DOHH2 (cell line): ENCODE results near the gene ZBTB24.

ENCODE experiments used
- H3F3A ChIP-seq: fragments of 200-600 bp; sonication (generic), shearing (Covaris generic); 2 replicates; pipeline ENCODE4 v1.6.0; 2016; ENCODE audit warnings: antibody characterized with exemption, mild to moderate bottlenecking; ENCODE audit not compliant: control insufficient read depth, insufficient read depth
- H3K27ac ChIP-seq: fragments of 200-600 bp; sonication (generic); 2 replicates; pipeline ENCODE4 v1.5.1; 2014; ENCODE audit warnings: low read depth, mild to moderate bottlenecking, low read length, moderate library complexity
- H3K27me3 ChIP-seq: fragments of 200-600 bp; sonication (generic); 2 replicates; pipeline ENCODE4 v1.6.1; 2014; ENCODE audit warnings: mild to moderate bottlenecking, low read length, mixed read lengths; ENCODE audit not compliant: control insufficient read depth
- H3K36me3 ChIP-seq: fragments of 200-600 bp; sonication (generic); 2 replicates; pipeline ENCODE4 v1.6.1; 2014; ENCODE audit warnings: mild to moderate bottlenecking, low read length, moderate library complexity, mixed read lengths; ENCODE audit not compliant: control insufficient read depth
- H3K4me1 ChIP-seq: fragments of 200-600 bp; sonication (generic); 2 replicates; pipeline ENCODE4 v1.6.1; 2014; ENCODE audit warnings: mild to moderate bottlenecking, low read length, mixed read lengths; ENCODE audit not compliant: control insufficient read depth
- H3K4me2 ChIP-seq: fragments of 200-600 bp; sonication (generic); 2 replicates; pipeline ENCODE4 v1.6.0; 2014; ENCODE audit warnings: mild to moderate bottlenecking, low read length, moderate library complexity
- H3K4me3 ChIP-seq: fragments of 200-600 bp; sonication (generic); 2 replicates; pipeline ENCODE4 v1.5.1; 2014; ENCODE audit warnings: mild to moderate bottlenecking, low read length, mixed read lengths
- H3K79me2 ChIP-seq: fragments of 200-600 bp; sonication (generic); 2 replicates; pipeline ENCODE4 v1.6.1; 2014; ENCODE audit warnings: mild to moderate bottlenecking, low read length, mixed read lengths; ENCODE audit not compliant: control insufficient read depth
- H3K9me2 ChIP-seq: fragments of 200-600 bp; sonication (generic); replicated peaks from 2 replicates; pipeline ENCODE4 v1.6.1; 2014; ENCODE audit warnings: mild to moderate bottlenecking, low read length, mixed read lengths; ENCODE audit not compliant: control insufficient read depth
- H3K9me3 ChIP-seq: fragments of 200-600 bp; sonication (generic); 2 replicates; pipeline ENCODE4 v1.6.1; 2014; ENCODE audit warnings: antibody characterized with exemption, low read length, mixed read lengths; ENCODE audit not compliant: control insufficient read depth, insufficient read depth
- H4K20me1 ChIP-seq: fragments of 200-600 bp; sonication (generic); 2 replicates; pipeline ENCODE4 v1.6.0; 2014; ENCODE audit warnings: low read depth, mild to moderate bottlenecking, antibody characterized with exemption, low read length, moderate library complexity; ENCODE audit not compliant: control insufficient read depth, insufficient read depth
- CTCF ChIP-seq: fragments of 200-600 bp; sonication (generic); IDR thresholded peaks from one replicate; pipeline ENCODE4 v1.5.1; 2014; ENCODE audit warnings: antibody characterized with exemption, mild to moderate bottlenecking, low read depth, low read length; ENCODE audit not compliant: poor library complexity, severe bottlenecking
- EZH2phosphoT487 ChIP-seq: fragments of 200-600 bp; sonication (generic); IDR thresholded peaks from 2 replicates; pipeline ENCODE4 v1.6.1; 2017; ENCODE audit warnings: borderline replicate concordance, mild to moderate bottlenecking, antibody characterized with exemption, low read length, moderate library complexity, mixed read lengths

Gene ZBTB24

GRCh38 chr6:109511832-109512231 is 28.8 kb upstream of the ZBTB24 start:
- TF ChIP-seq EZH2phosphoT487: no peak
- no peak for TF ChIP-seq CTCF
- H3K9me2 ChIP-seq: no peaks in the 10 kb centered on the region
- no peaks in the 10 kb centered on the region for H3K4me1 ChIP-seq
- H3K4me3 ChIP-seq: no peak overlapping the region
- H3K27me3 ChIP-seq: no peaks in the 10 kb centered on the region; the same call in 1 of the 2 replicates
- H3K27ac ChIP-seq: no peak overlapping the region
- H3K79me2 ChIP-seq: no peaks in the 10 kb centered on the region
- H4K20me1 ChIP-seq: no peaks in the 10 kb centered on the region
- no peak overlapping the region for H3K4me2 ChIP-seq
- no peaks in the 10 kb centered on the region for H3F3A ChIP-seq
- H3K36me3 ChIP-seq: no peaks in the 10 kb centered on the region
- no peaks in the 10 kb centered on the region for H3K9me3 ChIP-seq

DNA sequence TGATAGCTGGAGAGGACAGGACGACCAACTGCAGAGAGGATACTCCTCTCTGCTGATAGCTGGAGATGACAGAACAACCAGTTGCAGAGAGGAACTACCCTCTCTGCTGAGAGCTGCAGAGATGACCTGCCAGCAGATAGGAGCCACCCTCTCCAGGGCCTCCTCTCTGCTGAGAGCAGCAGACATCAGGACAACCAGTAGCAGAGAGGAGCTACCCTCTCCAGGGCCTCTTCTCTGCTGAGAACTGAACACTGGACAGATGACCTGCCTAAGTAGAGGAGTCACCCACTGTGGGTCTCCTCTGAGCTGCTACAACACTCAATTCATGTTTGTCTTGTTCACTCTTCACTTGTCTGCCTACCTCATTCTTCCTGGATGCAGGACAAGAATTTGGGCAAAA is 27.3 kb upstream of the ZBTB24 start:
- no peaks in the 10 kb centered on the region for H3K36me3 ChIP-seq
- H3K27me3 ChIP-seq: no peaks in the 10 kb centered on the region; the same call in 1 of the 2 replicates
- H3K4me1 ChIP-seq: no peaks in the 10 kb centered on the region
- no peaks in the 10 kb centered on the region for H3F3A ChIP-seq
- no peak for TF ChIP-seq CTCF
- TF ChIP-seq EZH2phosphoT487: no peak
- no peaks in the 10 kb centered on the region for H4K20me1 ChIP-seq
- H3K27ac ChIP-seq: no peak overlapping the region
- no peaks in the 10 kb centered on the region for H3K9me3 ChIP-seq
- no peaks in the 10 kb centered on the region for H3K9me2 ChIP-seq
- H3K4me2 ChIP-seq: no peak overlapping the region
- H3K79me2 ChIP-seq: no peaks in the 10 kb centered on the region
- H3K4me3 ChIP-seq: no peak overlapping the region

GRCh38 chr6:109508166-109508860 is 25.3 kb upstream of the ZBTB24 start:
- peaks cover 4% of the 10 kb centered on the region; the same call in 1 of the 2 replicates for H3K27me3 ChIP-seq
- TF ChIP-seq CTCF: no peak
- TF ChIP-seq EZH2phosphoT487: no peak

More at GRCh38 chr6:109508166-109508860, 25.3 kb upstream of the ZBTB24 start:
- no peaks in the 10 kb centered on the region for H3F3A ChIP-seq
- no peaks in the 10 kb centered on the region for H3K36me3 ChIP-seq
- H3K27ac ChIP-seq: no peak overlapping the region
- H3K4me1 ChIP-seq: no peaks in the 10 kb centered on the region
- H3K9me3 ChIP-seq: no peaks in the 10 kb centered on the region
- H3K4me3 ChIP-seq: no peak overlapping the region
- no peaks in the 10 kb centered on the region for H3K79me2 ChIP-seq
- no peaks in the 10 kb centered on the region for H3K9me2 ChIP-seq
- no peak overlapping the region for H3K4me2 ChIP-seq
- no peaks in the 10 kb centered on the region for H4K20me1 ChIP-seq
